Measurements from ENCODE around the gene MAP3K9. TPM values are rescaled to one million over a fixed set of nuclear protein-coding genes. Genes with fewer than 3 reads are reported as not detected.

Gene MAP3K9
- total and polyA plus RNA-seq, 10 donors: 0.42 to 8.0 (median 3.7) TPM

DNA sequence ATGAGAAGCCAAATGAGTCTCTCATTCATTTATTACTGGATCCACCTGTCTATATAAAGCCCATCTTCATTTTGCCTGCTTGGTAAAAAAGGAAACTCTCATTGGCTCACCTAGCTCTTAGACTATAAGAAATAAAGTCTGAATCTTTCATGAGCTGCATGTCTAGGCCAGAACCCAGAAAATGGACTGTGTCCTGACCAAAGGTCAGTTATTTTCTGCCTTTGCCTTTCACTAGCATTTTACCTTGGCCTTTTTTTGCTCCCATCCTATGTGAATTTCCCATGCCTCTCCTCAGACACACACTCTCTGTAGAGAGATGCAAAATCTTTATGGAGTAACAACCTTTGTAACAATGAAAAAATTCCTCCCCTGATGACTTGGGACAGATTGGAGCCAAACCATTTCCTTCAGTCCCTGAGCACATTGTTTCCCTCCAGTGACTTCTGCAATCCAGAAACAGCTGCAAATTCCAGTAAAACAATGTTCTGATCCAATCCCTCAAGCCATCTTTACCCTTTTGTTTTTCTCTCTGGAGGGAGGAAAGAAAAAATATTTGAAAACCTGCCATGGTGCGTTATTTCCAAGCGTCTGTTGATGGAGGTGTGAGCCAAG lies 33.6 kb upstream of the MAP3K9 start:
- 71 to 93% (median 81%) methylated on average over 2 of the region's 2 CpGs for WGBS, 5 donors
- Histone ChIP-seq H3K4me1 (no peaks in the 10 kb centered on the region), H3K36me3 (no peaks in the 10 kb centered on the region), H3K4me3 (no peak overlapping the region), H3K27ac (no peak overlapping the region), H3K27me3 (replicated peaks in 1 of 7) (no peaks in the 10 kb centered on the region), H3K9me3 (no peaks in the 10 kb centered on the region)
- DNase-seq: no peak
- no peak for TF ChIP-seq POLR2AphosphoS5 (IDR thresholded peaks at IDR 0.05)
- TF ChIP-seq POLR2A (IDR thresholded peaks at IDR 0.05): no peak
- no peak for TF ChIP-seq CTCF (IDR thresholded peaks at IDR 0.05 in 8 of 11, conservative IDR thresholded peaks at IDR 0.05 in 3 of 11)
- intact Hi-C loops (cut with DNase I; ENCODE audit: low total_unique reads): no loop called here

DNA sequence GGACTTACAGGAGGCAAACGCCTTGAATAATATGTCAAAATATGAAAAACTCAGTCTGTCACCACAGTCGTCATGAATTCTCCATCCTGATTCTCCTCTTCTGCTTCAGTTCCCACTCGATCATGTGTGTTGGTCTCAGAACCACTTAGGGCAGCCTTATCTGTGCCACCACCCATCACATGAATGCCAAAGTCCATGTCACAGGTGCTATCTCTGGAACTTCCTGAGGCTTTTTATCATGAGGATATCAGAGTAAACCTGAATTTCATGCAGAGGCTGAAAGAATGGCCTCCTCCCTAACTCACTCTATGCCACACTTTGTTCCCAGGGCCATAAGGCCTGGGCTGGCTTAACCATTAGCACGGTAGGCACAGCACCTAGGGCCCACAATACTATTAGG lies 28.8 kb upstream of the MAP3K9 start:
- TF ChIP-seq POLR2AphosphoS5 (IDR thresholded peaks at IDR 0.05) (no peak), CTCF (IDR thresholded peaks at IDR 0.05 in 8 of 11, conservative IDR thresholded peaks at IDR 0.05 in 3 of 11) (no peak), POLR2A (IDR thresholded peaks at IDR 0.05) (no peak)
- H3K36me3 ChIP-seq: no peaks in the 10 kb centered on the region
- H3K27ac ChIP-seq: no peak overlapping the region
- no peak for DNase-seq
- no peaks in the 10 kb centered on the region for H3K4me1 ChIP-seq
- no peak overlapping the region for H3K4me3 ChIP-seq
- intact Hi-C loops (cut with DNase I; ENCODE audit: low total_unique reads): no loop called here
- peaks cover 0 to 19% (median 8%) of the 10 kb centered on the region in 8 donors for H3K9me3 ChIP-seq
- H3K27me3 ChIP-seq (replicated peaks in 1 of 7): no peaks in the 10 kb centered on the region
- 84 to 94% (median 91%) methylated on average over 4 of the region's 4 CpGs for WGBS, 5 donors

GRCh38 chr14:70836946-70837345 lies 27.6 kb upstream of the MAP3K9 start:
- TF ChIP-seq POLR2A (IDR thresholded peaks at IDR 0.05): no peak
- no peak for TF ChIP-seq POLR2AphosphoS5 (IDR thresholded peaks at IDR 0.05)
- TF ChIP-seq CTCF (IDR thresholded peaks at IDR 0.05 in 8 of 11, conservative IDR thresholded peaks at IDR 0.05 in 3 of 11): no peak
- Histone ChIP-seq H3K9me3 (peaks cover 0 to 19% (median 8%) of the 10 kb centered on the region in 8 donors), H3K4me1 (no peaks in the 10 kb centered on the region), H3K36me3 (no peaks in the 10 kb centered on the region), H3K27ac (no peak overlapping the region), H3K4me3 (no peak overlapping the region), H3K27me3 (replicated peaks in 1 of 7) (no peaks in the 10 kb centered on the region)
- no peak for DNase-seq
- intact Hi-C loops (cut with DNase I; ENCODE audit: low total_unique reads): no loop called here

DNA sequence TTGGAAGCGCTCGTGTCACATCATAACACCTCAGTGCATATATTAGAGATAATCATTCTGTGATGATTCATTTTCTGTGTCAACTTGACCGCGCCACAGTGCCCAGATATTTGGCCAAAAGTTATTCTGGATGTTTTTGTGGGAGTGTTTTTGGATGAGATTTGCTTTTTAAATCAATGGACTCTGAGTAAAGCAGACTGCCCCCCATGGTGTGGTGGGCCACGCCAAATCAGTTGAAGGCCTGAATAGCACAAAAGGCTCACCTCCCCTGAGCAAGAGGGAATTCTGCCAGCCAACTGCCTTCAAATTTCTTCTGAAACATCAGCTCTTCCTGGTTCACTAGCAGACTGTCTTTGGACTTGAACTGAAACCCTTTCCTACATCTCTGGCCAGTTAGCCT lies 24.6 kb upstream of the MAP3K9 start:
- H3K27me3 ChIP-seq (replicated peaks in 1 of 7): no peaks in the 10 kb centered on the region
- no peaks in the 10 kb centered on the region for H3K36me3 ChIP-seq
- DNase-seq: no peak
- intact Hi-C loops (cut with DNase I; ENCODE audit: low total_unique reads): no loop called here
- no peaks in the 10 kb centered on the region for H3K4me1 ChIP-seq
- no peak overlapping the region for H3K4me3 ChIP-seq
- WGBS, 5 donors: 97 to 99% (median 98%) methylated on average over 5 of the region's 5 CpGs
- H3K9me3 ChIP-seq: peaks cover 0 to 19% (median 8%) of the 10 kb centered on the region in 8 donors
- TF ChIP-seq POLR2A (IDR thresholded peaks at IDR 0.05): no peak
- TF ChIP-seq POLR2AphosphoS5 (IDR thresholded peaks at IDR 0.05): no peak
- no peak for TF ChIP-seq CTCF (IDR thresholded peaks at IDR 0.05 in 8 of 11, conservative IDR thresholded peaks at IDR 0.05 in 3 of 11)
- no peak overlapping the region for H3K27ac ChIP-seq
